HL-60 (cell line): ENCODE measurements around the gene GSN.
A peak's percentile ranks its signal among the peaks of the same experiment; 100 is the strongest.

Experiments used
- DNase-seq, 2 experiments: peaks; one replicate each; pipeline ENCODE4 v3.0.0-alpha.2; 2010 to 2020; ENCODE audit warnings: low read depth in 1 of 2, low spot score in 1 of 2
- H3K27ac ChIP-seq: fragments of 250-450 bp; sonication (Bioruptor Pico); replicated peaks from 2 replicates; pipeline ENCODE4 v1.5.1; 2020; ENCODE audit warnings: mild to moderate bottlenecking, moderate library complexity
- H3K27me3 ChIP-seq: fragments of 250-450 bp; sonication (Bioruptor Pico); 2 replicates; pipeline ENCODE4 v1.5.1; 2021; ENCODE audit warnings: mild to moderate bottlenecking, moderate library complexity; ENCODE audit not compliant: insufficient read depth, poor library complexity, severe bottlenecking
- H3K4me3 ChIP-seq: replicated peaks from 2 replicates; pipeline ENCODE4 v1.5.1; 2011; ENCODE audit warnings: mild to moderate bottlenecking, control low read depth, low read length; ENCODE audit not compliant: insufficient read depth
- GABPA ChIP-seq: IDR thresholded peaks from 2 replicates; pipeline ENCODE4 v1.6.1; 2012; ENCODE audit warnings: low read depth
- POLR2AphosphoS5 ChIP-seq: IDR thresholded peaks from 2 replicates; pipeline ENCODE4 v1.6.1; 2012; ENCODE audit warnings: low read depth
- SPI1 ChIP-seq: IDR thresholded peaks from 2 replicates; pipeline ENCODE4 v1.6.1; 2012; ENCODE audit warnings: low read depth, mild to moderate bottlenecking, borderline replicate concordance
- TF ChIP-seq, protein P1 (sequence below): IDR thresholded peaks from 2 replicates; pipeline ENCODE4 v1.6.1; 2012; ENCODE audit warnings: low read depth; ENCODE audit not compliant: insufficient replicate concordance
- TF ChIP-seq, protein P2 (sequence below): IDR thresholded peaks from one replicate; pipeline ENCODE4 v1.5.1; 2011; ENCODE audit warnings: low read length, control low read depth, inconsistent platforms; ENCODE audit not compliant: insufficient read depth

The GSN gene

DNA sequence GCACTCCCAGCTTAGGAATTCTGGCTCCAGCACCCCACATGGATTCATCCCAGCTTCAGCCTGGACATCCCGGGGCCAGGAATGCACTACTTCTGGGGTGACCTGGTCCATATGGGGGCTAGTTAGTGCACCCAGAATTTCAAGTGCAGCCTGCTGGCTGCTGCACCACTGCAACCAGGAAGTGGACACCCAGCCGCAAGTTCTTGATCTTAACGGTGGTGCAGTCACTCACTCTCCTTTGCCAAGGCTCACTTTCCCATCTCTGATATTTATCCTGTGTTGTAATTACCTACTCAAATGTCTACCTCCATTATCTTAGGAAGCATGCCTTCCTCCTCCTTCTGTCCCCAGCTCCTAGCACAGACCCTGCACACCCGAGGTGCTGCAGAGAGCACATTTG, 40.1 kb upstream of the GSN start:
- TF ChIP-seq, protein P1, sequence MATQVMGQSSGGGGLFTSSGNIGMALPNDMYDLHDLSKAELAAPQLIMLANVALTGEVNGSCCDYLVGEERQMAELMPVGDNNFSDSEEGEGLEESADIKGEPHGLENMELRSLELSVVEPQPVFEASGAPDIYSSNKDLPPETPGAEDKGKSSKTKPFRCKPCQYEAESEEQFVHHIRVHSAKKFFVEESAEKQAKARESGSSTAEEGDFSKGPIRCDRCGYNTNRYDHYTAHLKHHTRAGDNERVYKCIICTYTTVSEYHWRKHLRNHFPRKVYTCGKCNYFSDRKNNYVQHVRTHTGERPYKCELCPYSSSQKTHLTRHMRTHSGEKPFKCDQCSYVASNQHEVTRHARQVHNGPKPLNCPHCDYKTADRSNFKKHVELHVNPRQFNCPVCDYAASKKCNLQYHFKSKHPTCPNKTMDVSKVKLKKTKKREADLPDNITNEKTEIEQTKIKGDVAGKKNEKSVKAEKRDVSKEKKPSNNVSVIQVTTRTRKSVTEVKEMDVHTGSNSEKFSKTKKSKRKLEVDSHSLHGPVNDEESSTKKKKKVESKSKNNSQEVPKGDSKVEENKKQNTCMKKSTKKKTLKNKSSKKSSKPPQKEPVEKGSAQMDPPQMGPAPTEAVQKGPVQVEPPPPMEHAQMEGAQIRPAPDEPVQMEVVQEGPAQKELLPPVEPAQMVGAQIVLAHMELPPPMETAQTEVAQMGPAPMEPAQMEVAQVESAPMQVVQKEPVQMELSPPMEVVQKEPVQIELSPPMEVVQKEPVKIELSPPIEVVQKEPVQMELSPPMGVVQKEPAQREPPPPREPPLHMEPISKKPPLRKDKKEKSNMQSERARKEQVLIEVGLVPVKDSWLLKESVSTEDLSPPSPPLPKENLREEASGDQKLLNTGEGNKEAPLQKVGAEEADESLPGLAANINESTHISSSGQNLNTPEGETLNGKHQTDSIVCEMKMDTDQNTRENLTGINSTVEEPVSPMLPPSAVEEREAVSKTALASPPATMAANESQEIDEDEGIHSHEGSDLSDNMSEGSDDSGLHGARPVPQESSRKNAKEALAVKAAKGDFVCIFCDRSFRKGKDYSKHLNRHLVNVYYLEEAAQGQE: no peak
- TF ChIP-seq SPI1: 0 out of 2 replicates have a peak, but pooled peaks have one; percentile 12
- peak in 1 of 2 experiments; percentile 50 for DNase-seq
- Histone ChIP-seq H3K27me3 (no peaks in the 10 kb centered on the region), H3K4me3 (no peak overlapping the region), H3K27ac (peak overlapping the region; percentile 66)

DNA sequence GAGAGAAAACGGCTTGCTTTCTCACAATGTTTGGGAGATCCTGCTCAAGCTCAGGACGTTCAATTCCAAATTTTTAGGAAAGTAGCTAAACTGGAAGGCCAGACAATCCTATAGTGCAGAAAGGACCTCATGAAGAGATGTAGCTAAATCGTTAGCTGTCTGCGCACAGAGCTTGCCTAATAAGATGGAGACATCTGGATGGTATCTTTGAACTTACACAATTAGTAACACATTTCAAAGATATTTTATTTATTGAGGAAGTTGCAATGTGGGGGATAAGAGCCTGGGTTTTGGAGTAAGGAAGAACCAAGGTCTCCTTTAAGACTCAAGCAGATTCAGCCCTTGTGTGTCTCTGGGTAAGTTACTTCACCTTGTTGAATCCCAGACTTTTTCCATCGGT, 37.7 kb upstream of the GSN start:
- TF ChIP-seq, protein P2, sequence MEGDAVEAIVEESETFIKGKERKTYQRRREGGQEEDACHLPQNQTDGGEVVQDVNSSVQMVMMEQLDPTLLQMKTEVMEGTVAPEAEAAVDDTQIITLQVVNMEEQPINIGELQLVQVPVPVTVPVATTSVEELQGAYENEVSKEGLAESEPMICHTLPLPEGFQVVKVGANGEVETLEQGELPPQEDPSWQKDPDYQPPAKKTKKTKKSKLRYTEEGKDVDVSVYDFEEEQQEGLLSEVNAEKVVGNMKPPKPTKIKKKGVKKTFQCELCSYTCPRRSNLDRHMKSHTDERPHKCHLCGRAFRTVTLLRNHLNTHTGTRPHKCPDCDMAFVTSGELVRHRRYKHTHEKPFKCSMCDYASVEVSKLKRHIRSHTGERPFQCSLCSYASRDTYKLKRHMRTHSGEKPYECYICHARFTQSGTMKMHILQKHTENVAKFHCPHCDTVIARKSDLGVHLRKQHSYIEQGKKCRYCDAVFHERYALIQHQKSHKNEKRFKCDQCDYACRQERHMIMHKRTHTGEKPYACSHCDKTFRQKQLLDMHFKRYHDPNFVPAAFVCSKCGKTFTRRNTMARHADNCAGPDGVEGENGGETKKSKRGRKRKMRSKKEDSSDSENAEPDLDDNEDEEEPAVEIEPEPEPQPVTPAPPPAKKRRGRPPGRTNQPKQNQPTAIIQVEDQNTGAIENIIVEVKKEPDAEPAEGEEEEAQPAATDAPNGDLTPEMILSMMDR: no peak
- TF ChIP-seq GABPA: no peak
- no peak for TF ChIP-seq SPI1
- TF ChIP-seq, protein P1: no peak
- TF ChIP-seq POLR2AphosphoS5: no peak
- no peaks in the 10 kb centered on the region for H3K27me3 ChIP-seq
- no peak overlapping the region for H3K4me3 ChIP-seq
- no peak for DNase-seq
- no peak overlapping the region for H3K27ac ChIP-seq

DNA sequence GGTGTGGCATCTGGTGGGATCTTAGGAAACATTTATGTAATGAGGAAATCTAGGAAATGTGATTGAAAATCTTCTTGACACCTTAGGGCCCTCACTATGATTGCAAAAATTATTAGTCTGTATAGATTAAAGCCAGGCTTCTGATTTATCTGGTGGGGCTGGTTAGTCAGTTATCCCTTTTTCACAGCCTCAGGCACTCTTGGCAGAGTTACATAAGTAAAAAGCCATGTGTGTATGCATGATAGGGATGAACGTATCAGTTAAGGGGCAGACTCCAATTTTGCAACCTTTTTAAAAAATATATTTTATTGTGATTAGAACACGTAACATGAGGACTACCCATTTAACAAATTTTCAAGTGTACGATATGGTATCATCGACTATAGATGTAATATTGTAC, 35.7 kb upstream of the GSN start:
- no peak for DNase-seq
- H3K4me3 ChIP-seq: no peak overlapping the region
- no peak overlapping the region for H3K27ac ChIP-seq
- H3K27me3 ChIP-seq: no peaks in the 10 kb centered on the region
- TF ChIP-seq, protein P1: no peak
- TF ChIP-seq POLR2AphosphoS5 (no peak), SPI1 (no peak), GABPA (no peak)
- TF ChIP-seq, protein P2: no peak
